Activated T-cell treated with anti-CD3 and anti-CD28 coated beads for 24 hours (primary cell): Measurements from ENCODE around the gene PLPP3.

Experiments used
- DNase-seq: peaks from one replicate; pipeline ENCODE4 v3.0.0-alpha.2; 2020; ENCODE audit warnings: low read depth

The PLPP3 gene

DNA sequence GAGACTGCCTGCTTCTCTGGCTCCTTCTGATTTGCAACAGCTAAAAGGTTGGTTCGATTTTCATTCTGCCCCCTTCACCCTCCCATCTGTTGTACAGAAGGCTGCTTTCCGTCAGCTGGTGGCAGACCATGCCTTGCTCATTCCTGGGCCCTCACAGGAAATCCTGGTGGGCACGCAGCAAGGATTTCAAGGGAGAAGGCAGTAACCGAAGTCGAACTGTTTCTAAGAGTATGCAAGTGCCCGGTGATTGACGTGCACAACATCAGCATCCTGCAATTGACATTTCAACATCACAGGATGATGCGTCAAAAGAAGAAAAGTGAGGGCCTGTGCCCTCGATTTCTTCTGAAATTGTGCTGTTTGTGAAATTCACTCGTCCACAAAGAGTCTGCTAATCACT, 83.8 kb downstream of the PLPP3 start:
- DNase-seq, result no peak

DNA sequence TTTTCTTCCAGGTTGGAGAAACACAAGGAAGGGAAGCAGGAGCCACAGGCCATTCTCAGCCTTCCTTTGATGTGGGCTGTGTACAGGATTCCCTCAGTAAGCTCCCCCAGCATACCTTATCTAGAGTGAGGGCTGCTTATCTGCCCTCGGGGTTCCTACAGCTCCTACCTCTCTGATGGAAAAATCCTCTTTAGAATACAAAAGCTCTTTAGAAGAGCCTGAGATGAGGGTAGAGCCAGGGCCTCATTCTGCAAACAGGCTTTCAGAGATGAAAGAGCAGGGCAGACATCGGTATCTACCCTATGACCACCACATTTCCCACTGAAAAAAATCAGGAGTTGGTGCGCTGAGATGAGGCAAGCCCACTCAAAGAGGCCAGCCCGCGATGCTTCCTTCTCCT, 85.1 kb downstream of the PLPP3 start:
- DNase-seq, result no peak

DNA sequence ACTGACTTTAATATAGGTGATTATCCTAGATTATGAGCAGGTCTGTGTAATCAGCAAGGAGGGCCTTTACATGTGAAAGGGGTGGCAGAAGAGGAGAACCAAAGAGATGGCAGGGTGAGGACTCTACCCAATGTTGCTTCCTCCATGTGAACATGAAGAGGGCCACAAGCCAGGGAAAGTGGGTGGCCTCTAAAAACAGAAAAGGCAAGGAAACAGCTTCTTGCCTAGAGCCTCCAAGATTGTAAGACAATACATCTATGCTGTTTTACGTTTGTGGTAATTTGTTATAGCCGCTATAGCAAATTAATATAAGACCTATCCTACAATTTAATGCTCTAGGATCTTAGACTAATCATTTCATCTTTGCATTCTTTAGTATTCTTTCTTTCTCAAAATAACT, 85.5 kb downstream of the PLPP3 start:
- DNase-seq, result no peak

DNA sequence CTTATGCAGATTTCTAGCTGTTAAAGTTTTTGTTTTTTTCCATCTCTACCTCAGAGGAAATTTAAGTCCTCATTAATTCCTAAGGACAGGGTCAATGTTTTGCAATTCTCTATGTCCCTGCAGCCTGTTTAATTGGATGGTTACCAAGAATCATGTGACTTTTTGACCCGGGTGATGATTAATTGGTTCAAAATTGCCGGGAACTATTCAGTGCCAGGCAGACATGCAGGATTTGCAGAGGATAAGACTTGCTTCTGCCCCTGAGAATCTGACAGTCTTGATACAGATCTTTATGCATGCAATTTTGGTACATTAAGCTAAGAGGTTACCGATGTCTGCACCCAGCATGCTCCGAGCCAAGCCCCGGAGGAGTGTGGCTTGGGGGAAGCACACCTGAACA, 87.9 kb downstream of the PLPP3 start:
- no peak for DNase-seq

- DNase-seq, result no peak
Observed at GRCh38 chr1:56490619-56491018, 88.7 kb downstream of the PLPP3 start.

- DNase-seq, result no peak
Observed at GRCh38 chr1:56489695-56490094, 89.7 kb downstream of the PLPP3 start.

DNA sequence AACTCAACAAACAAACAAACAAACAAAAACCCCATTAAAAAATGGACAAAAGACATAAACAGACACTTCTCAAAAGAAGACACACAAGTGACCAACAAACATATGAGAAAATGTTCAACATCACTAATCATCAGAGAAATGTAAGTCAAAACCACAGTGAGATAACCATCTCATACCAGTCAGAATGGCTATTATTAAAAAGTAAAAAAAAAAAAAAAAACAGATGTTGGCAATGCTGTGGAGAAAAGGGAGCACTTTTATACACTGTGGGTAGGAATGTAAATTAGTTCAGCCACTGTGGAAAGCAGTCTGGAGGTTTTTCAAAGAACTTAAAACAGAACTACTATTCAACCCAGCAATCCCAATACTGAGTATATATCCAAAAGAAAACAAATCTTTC, 94.7 kb downstream of the PLPP3 start:
- no peak for DNase-seq

DNA sequence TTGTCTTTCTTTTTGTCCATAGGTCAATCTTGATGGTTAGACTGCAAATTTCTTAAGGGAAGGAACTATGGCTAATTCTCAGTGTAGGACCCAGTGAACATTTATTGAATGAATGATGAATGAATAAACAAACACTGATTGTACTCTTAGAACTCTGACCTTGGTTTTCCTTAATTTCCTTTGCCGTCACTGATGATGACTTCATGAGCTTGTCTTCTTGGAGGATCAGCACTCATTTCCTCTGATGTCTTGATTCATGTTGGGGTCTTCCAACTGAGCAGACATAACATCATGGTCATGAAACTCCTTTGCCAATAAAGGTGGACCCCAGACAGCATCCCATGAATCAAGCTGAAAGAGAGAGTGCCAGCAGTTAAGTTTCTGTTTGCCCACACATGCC, 96.3 kb downstream of the PLPP3 start:
- no peak for DNase-seq

DNA sequence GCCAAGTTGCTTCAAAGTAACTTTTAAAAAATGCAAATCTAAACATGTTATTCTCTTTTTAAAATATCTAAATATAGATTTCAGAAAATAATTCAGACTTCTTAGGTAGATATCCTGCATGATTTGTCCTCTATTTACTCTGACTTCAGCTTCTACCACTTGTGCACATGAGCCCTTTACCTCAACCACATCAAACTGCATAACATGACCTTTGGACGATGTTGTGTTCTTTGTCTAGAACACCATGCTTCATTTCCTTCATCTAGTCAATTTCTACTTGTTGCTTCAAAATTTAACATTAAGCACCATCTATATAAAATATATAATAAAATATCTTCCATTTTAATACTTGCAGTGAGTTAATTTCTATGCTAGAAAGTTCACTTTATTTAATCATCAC, 96.9 kb downstream of the PLPP3 start:
- no peak for DNase-seq

GRCh38 chr1:56481140-56481694, 98.1 kb downstream of the PLPP3 start:
- DNase-seq, result no peak

DNA sequence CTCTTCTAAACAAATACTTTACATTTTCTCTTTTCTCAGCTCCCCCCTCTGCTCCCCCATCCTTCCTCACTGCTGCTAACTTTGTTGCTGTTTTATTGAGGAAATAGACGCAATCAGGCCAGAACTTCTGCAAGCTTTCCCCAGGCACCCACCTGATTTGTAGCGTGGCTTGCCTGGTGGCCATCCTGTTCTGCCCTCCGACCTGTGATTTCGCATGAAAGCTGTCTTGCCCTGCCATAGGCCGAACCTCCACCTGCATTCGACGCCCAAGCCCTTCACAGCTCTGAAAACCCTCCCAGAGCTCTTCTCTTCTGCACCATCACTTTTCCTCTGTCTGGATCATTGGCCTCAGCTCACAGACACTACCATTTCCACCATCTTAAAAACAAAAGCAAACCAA, 100.6 kb downstream of the PLPP3 start:
- DNase-seq, result no peak

GRCh38 chr1:56477164-56478111, 101.9 kb downstream of the PLPP3 start:
- no peak for DNase-seq

GRCh38 chr1:56473582-56474270, 105.6 kb downstream of the PLPP3 start:
- DNase-seq, result no peak

- no peak for DNase-seq
Observed at GRCh38 chr1:56472860-56473259, 106.5 kb downstream of the PLPP3 start.

DNA sequence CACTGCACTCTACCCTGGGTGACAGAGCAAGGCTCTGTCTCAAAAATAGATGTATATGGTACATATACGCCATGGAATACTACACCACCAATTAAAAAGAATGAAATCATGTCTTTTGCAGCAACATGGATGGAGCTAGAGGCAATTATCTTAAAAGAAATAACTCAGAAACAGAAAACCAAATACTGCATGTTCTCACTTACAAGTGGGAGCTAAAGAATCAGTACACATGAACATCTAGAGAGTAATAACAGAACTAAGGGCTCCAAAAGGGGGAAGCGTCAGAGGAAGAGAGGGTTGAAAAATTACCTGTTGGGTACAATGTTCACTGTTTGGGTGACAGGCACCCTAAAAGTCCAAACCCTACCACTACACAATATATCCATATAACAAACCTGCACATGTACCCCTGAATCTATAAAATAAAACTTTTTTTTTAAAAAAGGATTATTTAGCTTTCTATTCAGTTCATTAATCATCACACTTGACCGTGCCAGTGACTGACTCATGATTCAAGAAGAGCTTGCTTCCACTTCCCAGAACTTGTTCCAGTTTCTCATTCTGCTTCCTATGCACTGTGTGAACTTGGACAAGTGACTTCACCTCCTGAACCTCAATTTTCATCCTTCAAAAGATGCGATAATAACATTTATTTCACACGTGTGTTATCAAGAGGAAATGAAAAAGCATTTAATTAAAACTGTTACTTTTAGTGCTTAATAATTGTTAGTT, 109.6 kb downstream of the PLPP3 start:
- no peak for DNase-seq

GRCh38 chr1:56468518-56468917, 110.8 kb downstream of the PLPP3 start:
- no peak for DNase-seq

DNA sequence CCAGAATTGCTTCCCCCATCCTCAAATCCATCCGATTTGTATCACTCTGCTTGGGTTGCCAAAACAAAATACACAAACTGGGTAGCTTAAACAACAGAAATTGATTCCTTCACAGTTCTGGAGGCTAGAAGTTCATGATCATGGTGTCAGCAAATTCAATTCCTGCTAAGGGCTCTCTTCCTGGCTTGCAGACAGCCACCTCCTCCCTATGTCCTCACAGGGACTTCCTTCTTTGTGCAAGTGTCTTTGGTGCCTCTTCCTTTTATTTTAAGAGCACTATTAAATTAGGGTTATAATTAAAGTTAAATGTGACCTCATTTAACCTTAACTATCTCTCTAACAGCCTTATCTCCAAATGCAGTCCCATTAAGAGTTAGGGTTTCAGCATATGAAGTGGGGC, 112.8 kb downstream of the PLPP3 start:
- no peak for DNase-seq

- DNase-seq, result no peak
Observed at GRCh38 chr1:56464294-56464693, 115.1 kb downstream of the PLPP3 start.

DNA sequence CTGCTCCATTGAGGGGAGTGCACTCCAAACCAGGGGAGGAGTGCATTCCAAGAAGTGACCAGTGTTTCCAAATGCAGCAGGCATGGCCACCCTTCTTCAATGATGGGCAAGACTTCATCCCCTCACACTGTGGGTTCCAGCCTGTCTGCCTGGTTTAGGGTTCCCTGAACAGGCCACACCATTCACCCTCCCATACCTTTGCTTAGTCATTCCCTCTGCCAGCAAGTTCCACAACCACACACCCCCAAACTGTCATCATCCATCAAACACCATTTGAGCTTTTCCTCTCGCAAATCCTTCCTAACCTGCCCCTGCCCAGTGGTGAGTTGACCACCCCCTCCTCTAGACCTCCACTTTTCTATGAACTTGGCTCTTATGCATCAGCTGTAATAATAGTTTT, 116.0 kb downstream of the PLPP3 start:
- no peak for DNase-seq

DNA sequence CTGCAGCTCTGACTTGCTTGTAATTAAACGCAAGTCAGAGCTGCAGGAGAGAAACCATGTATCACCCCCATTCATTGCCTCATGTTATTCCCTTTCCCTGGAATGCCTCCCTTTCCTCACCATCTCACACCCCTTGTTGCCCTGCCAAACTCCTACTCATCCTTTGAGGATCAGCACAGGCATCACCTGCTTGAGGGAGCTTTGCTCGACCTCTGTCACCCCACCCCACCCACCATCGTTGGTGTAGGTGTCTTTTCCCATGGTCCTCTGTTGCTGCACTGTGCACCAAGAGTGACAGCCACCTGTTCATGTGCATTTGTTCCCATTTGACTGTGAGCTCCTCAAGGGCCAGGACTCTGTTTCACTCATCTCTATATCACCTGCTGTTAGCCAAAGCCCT, 117.2 kb downstream of the PLPP3 start:
- no peak for DNase-seq

DNA sequence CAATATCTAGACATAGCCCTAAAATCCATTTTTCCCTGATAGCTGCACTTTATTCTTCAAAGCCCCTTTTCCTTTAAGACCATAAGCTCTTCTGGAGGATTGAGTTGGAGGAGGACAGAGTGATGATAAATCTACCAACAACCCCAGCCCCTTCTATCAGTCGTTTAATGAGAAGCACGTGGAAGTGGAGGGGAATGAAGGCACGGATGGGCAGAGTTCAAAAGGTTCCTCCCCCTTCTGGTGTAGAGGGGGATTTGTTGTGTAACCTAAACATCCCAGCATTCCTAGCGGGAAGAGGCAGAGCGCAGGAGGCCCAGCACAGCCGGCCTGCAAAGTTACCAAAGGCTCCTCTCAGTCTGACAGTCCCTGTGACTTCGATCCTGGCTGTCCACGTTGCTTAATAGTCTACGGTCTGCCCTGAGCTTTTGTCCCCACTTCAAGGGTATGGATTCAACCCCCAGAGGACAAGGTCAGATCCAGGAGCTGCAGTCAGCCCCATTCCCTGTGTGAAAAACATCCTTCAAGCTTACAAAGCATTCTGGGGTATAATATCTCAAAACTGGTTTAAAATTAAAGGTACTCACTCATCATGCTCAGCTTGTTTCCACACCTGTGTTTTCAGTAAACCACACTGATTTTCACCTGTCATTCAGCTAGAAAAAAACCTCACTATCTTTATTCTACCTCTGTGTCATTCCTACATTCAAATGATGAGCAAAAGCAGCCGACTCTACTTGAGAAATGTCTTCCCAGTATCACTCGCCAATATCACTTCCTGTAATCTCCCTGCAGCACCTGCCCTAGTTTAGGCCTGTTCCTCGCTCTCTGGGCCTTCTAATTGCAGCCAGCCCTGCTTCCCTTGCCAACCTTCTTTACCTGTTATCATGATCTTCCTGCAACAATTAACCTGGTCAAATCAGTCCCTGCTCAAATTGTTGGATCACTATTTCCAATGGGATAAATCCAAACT, 117.9 kb downstream of the PLPP3 start:
- no peak for DNase-seq
